GM21737 (cell line): Measurements from ENCODE around the gene CELSR1.

ENCODE experiments used
- ATAC-seq: cut with Tn5 transposase; IDR thresholded peaks from one replicate; pipeline ENCODE4 v1.9.1; 2021; ENCODE audit warnings: mild to moderate bottlenecking, moderate library complexity; ENCODE audit not compliant: unreplicated experiment

CELSR1 gene

GRCh38 chr22:46381731-46382130 lies 155.7 kb downstream of the CELSR1 start:
- ATAC-seq = no peak

DNA sequence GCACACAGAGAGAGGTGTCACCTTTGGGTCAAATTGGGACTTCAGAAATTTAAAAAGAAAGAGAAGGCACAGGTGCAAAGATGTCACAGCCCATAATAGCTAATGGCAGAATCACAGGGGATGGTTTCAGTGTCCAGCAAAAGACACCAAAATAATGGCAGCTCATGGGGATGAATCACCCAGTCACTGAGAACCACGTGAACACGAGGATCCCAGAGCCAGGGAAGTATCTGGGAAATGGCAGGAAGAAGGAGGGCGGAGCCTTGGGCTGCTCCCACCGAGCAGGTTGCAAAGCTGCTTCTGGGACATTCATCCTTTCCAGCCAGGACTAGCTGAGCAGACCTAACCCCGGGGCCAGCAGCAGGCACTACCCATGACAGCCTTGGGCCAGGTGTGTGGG lies 156.3 kb downstream of the CELSR1 start:
- no peak for ATAC-seq

DNA sequence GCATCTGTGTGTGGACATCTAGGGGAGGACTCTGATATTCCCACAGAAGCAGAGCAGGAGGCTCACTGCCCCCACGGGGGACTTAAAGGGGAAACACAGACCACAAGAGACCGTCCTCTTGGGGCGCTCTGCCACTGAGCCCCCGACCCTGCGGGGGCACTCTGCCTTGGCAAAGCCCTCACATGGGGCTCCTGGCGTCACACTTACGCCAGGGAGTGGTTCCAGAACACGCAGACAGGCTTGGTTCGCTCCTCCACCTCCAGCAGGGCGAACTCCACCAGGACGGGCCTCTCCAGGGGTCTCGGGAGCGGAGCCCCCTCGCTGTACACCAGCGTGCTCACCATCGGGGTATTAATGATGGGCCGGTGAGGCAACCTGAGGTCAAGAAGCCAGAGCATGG lies 156.8 kb downstream of the CELSR1 start:
- no peak for ATAC-seq

GRCh38 chr22:46380069-46380468 lies 157.4 kb downstream of the CELSR1 start:
- ATAC-seq = no peak

DNA sequence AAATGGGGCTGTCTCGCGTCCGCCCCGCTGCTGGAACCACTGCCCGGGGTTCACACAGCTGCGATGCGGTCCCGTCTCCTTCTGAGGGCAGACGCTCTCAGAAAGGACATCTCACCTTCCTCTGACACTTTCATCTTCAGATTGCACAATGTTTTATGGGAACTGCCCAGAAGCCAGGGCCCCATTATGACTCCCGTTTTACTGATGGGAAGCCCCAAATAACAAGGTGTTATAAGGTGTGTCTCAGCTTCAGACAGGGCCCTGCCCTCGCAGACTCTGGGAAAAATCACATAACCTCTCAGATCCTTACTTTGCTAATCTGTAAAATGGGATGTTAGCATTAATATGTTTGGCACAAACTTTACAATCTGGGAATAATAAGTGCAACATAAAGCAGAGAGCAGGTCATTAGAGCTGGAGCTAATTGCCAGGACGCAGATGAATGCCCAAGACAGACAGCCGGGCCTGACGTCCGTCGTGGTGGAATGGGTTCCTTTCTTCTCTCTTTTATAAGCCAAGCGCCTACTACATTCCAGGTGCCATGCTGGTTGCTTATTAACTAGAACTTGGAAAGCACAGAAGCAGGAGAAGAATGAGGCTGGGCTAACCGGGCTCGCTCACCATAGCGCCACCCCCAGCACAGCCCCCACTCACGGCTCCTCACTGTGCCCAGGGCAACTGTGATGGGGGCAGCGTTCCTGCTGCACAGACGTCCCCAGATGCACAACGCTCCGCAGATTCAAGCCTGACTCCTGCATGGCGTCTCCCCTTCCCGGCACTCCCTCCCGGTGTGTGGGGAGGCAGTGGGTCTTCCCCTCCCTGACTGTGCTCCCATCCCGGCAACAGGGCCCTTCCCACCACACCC lies 158.1 kb downstream of the CELSR1 start:
- no peak for ATAC-seq

- ATAC-seq = no peak
Observed at GRCh38 chr22:46378426-46379065, 158.9 kb downstream of the CELSR1 start.

DNA sequence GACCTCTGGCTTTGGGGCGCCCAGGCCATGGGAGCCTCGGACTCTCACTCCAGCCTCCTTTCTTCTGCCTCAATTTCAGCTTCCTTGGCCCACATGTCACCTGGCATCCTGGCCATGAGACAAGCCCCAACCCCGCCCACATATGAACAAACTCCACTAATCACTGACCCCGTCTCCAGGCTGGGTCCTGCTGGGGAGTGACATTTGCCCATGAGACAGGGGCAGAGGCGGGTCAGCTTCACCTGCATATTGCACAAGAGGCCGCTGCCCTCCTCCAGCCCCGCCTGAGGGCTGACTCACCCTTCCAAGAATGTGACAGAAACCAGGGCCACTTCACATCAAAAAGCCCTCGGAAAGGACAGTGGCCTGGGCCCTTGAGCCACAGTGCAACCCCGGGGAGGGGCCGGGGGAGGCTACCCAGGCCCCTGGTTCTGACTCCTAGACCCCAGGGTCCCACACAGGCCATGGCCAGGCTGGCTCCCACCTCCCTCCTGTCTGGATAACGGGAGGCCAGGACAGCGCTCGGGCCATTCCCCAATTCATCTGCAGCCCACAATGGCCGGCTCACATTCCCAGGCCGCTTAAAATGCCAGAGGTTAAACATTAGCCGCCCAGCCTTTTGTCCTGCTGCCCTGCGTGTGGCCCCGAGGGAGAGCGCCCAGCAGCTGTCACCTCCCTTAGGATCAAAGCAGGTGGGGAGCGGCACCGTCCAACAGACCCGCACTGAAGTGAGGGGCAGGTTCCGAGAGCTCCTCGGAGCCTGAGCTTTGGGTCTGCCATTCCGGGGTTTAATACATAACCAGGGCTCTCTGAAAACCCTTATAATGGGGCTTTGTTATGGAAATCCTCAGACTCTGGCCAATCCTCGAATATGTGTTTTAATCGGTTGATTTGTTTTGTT lies 159.6 kb downstream of the CELSR1 start:
- ATAC-seq = no peak

DNA sequence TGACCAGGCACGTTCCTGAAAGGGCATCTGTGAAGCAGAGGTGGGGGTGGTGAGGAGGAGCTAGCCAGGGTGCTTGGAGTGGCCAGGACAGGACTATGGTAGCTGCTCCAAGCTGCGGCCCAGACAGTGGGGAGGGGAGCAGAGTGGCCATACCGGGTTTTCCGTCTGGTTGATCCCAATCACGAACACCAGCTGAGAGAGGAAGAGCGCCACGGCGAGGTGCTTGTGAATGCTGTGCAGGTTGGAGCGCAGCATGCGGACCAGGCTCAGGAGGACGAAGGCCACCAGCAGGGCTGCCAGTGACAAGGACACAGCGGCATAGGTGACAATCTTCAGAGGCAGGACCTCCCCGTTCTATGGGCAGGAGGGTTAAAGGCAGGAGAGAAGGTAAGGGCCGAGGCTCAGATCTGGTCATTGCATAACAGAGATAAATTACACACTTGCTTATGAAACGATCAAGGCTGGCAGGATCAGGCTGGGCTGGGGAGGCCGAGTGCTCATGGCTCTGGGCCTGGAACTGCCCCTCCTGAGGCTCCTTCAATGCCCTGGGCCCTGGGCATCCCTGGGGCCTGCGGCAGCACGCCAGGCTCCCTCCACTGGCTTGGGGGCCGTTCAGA lies 160.4 kb downstream of the CELSR1 start:
- no peak for ATAC-seq

DNA sequence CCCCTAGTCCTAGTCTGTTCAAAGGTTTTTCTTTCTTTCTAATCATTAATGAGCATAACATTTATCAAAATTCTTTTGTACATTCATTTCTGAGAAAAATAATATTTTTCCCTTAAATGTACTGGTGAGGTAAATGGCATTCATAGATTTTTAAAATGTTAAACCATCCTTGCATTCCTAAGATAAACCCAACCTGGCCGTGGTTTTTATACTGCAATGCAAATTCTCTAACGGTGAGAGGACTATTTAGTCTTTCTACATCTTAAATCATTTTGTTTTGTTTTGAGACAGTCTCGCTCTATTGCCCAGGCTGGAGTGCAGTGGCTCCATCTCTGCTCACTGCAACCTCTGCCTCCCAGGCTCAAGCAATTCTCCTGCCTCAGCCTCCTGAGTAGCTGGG lies 161.3 kb downstream of the CELSR1 start:
- no peak for ATAC-seq

GRCh38 chr22:46374663-46375474 lies 162.6 kb downstream of the CELSR1 start:
- no peak for ATAC-seq

DNA sequence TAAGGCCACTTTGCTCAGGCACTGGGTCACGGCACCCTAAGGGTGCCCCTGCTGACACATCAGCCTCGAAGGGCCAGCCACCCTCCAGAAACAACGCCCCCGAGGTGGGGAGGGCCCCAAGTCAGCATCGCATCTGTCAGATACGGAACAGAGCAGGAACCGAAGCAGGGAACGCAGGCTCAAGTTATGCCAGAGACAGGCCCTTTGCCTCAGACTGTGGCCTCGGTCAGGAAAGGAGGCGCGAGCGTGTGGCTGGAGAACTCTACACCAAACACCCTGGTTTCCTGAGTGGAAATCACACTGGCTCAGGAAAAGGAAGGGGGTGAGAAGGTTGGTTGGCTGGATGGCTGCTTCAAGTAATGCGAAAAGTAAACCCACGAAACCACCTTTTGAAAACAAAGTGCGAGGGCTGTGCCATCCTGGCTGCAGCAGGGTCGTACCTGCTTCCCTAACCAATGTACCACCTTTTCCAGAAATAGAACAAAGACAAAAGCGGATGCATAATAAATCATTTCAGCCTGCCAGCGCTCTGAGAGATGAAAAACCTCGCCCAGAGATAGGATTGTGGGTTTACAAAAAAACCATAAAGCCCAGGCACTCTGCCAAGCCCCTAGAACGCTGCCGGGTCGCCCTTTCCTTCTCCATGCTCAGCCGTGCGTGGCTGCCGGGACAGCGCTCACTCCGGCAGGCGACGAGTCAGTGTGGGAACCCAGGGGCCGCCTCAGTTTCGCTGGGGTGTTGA lies 163.3 kb downstream of the CELSR1 start:
- ATAC-seq = no peak

DNA sequence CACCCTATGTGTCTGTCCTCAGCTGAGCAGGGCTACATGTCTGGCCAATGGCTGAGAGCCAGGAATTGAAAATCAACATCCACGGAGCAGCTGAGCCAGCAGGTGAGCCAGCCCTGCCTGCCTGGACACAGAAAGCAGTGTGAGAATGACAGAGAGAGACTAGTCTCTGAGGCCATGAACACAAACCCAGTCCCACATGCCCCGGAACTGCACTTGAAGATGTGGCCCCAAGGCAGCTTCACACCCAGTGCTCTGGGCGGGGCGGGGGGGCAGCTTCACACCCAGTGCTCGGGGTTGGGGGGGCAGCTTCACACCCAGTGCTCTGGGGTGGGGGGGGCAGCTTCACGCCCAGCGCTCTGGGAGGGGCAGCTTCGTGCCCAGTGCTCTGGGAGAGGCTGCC lies 164.3 kb downstream of the CELSR1 start:
- ATAC-seq = no peak

DNA sequence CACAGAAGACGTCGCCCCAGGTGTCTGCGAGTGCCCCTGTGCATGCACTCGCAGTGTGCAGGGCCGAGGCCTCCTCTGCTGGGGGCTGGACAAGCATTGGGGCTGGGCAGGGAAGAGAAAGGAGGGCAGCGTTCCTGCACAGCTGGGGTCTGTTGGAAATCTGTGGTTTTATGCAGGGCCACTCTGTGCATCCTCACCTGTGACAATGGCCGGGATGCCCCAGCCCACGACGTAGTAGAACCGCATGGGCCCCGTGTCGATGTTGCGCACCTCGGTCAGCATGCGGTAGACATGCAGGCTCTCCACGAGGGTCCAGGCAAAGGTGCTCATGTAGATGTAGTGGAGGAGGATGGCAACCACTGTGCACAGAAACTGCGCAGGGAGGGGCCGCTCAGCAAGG lies 164.7 kb downstream of the CELSR1 start:
- ATAC-seq = no peak

DNA sequence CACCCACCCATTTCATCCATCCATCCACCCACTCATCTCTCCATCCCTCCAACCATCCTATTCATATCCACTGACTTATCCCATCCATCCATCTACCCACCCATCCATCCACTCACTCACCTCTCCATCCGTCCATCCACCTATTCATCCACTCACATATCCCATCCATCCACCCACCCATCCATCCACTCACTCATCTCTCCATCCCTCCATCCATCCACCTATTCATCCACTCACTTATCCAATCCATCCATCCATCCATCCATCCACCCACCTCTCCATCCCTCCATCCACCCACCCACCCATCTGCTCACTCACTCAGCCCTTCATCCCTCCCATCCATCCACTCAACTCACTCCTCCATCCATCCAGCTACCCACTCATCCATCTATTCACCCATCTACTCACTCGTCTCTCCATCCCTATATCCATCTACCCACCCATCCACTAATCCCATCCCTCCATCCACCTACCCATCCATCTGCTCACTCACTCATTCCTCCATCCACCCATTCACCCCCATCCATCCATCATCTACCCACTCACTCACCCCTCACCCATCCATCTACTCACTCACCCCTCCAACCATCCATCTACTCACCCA lies 165.7 kb downstream of the CELSR1 start:
- no peak for ATAC-seq

DNA sequence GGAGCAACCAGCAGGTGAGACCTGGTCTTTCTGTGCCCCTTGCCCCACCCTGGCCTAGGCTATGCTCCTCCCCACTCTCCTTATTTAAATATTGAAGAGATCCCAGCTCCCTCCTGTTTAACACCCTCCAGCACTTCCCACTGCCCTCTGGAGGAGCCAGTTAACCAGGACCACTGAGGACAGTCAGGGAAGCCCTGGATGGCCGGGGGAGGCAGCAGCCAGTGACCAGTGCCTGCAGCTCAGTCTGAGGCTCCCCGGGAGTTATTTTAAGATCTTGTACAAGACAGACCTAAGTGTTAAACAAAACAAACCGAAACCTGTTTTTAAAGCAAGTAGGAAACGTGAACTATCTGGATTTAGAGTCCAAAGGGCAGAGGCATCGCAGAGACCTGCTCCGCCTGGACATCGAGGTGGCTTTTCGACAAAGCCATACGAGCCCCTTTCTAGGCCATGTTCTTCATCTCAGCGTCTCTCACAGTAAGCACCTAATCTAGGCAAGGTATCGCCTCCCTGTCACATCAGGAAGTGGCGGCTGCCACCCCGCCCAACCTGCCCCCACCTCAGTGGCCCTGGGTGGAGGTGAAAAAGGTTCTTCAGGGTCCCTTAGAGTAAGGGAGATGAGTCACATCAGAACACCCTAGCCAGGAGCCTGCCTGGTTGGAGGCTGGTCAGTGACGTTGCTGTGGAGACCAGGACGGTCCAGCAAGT lies 166.7 kb downstream of the CELSR1 start:
- ATAC-seq = no peak

- ATAC-seq = no peak
Observed at GRCh38 chr22:46369716-46370583, 167.5 kb downstream of the CELSR1 start.

- ATAC-seq = no peak
Observed at GRCh38 chr22:46368871-46369715, 168.3 kb downstream of the CELSR1 start.
